ENCODE measurements around the gene ADRA1B.

Gene ADRA1B

GRCh38 chr5:159878988-159879471 lies 37.3 kb upstream of the ADRA1B start:
- Histone ChIP-seq H3K4me3 (ENCODE audit: low read depth, low read length) (peak overlapping the region; percentile 16; the same call in 1 of the 2 replicates), H3K27ac (no peak overlapping the region), H3K27me3 (ENCODE audit: insufficient read depth, low read depth, severe bottlenecking) (no peaks in the 10 kb centered on the region), H3K36me3 (no peaks in the 10 kb centered on the region), H3K9me3 (ENCODE audit: severe bottlenecking) (no peaks in the 10 kb centered on the region)
- peak; percentile 94 for DNase-seq
- peak; percentile 30; the same call in 1 of the 2 replicates for TF ChIP-seq CTCF (IDR thresholded peaks at IDR 0.05; ENCODE audit: low read depth, low read length)

DNA sequence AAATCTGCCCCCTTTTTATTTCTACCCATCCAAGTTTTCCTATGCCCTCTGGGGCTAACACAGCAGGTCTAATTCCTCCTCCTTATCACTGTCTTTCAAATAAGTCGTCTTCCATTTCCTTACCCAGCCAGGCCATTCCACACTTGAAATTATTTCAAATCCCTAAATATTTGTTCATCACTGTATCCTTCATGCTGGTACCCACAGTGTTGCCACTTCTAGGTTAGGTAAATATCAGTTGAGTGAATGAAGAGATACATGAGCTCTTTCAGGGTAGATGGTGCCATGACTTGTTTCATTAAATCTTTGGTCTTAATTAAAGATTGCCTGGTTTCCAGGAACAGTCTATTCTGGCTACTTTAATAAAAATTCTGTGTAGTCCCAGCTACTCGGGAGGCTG lies 35.6 kb upstream of the ADRA1B start:
- H3K9me3 ChIP-seq (ENCODE audit: severe bottlenecking): no peaks in the 10 kb centered on the region
- no peak overlapping the region for H3K4me3 ChIP-seq (ENCODE audit: low read depth, low read length)
- no peak overlapping the region for H3K27ac ChIP-seq
- TF ChIP-seq CTCF (IDR thresholded peaks at IDR 0.05; ENCODE audit: low read depth, low read length): no peak
- H3K27me3 ChIP-seq (ENCODE audit: insufficient read depth, low read depth, severe bottlenecking): no peaks in the 10 kb centered on the region
- H3K36me3 ChIP-seq: no peaks in the 10 kb centered on the region
- no peak for DNase-seq

- no peaks in the 10 kb centered on the region for H3K9me3 ChIP-seq (ENCODE audit: severe bottlenecking)
- no peak for DNase-seq
- TF ChIP-seq CTCF (IDR thresholded peaks at IDR 0.05; ENCODE audit: low read depth, low read length): no peak
- no peak overlapping the region for H3K4me3 ChIP-seq (ENCODE audit: low read depth, low read length)
- H3K27ac ChIP-seq: no peak overlapping the region
- no peaks in the 10 kb centered on the region for H3K27me3 ChIP-seq (ENCODE audit: insufficient read depth, low read depth, severe bottlenecking)
- H3K36me3 ChIP-seq: no peaks in the 10 kb centered on the region
These were observed 34.3 kb upstream of the ADRA1B start for GRCh38 chr5:159881967-159882366.

- Histone ChIP-seq H3K27me3 (ENCODE audit: insufficient read depth, low read depth, severe bottlenecking) (no peaks in the 10 kb centered on the region), H3K9me3 (ENCODE audit: severe bottlenecking) (no peaks in the 10 kb centered on the region), H3K36me3 (no peaks in the 10 kb centered on the region), H3K27ac (no peak overlapping the region), H3K4me3 (ENCODE audit: low read depth, low read length) (no peak overlapping the region)
- TF ChIP-seq CTCF (IDR thresholded peaks at IDR 0.05; ENCODE audit: low read depth, low read length): no peak
- DNase-seq: no peak
These were observed 32.7 kb upstream of the ADRA1B start for GRCh38 chr5:159883522-159883950.

DNA sequence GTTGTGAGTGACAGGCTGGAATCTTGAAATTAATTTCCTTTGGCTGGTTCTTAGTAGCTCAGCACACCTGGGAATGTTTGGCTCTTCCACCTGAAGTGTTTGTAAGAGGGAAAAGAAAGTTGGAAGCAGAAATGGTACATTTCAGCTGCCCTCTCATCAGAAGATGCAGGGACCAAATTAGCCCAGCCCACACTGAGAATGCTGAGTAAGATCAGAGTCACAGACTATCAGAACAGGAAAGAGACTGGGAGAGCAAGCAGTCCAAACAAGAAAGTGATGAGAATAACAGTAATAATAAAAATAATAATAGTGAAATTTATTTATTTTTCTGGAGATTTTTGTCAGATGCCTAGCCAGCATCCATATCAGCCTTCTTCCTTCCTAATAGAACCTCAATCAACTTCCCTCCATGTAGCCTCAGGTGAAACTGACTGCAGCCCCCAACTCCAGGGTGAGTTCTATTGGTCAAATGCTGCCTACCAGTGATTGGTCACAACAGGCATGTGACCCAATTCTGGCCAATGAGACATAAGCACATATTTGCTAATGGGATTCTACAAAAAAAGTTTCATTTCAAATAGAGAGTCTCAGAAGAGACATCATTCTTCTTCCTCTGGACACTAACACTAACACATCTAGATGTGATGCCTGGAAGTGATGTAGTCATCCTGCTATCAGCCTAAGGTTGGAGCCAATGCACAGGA lies 31.2 kb upstream of the ADRA1B start:
- DNase-seq: no peak
- Histone ChIP-seq H3K9me3 (ENCODE audit: severe bottlenecking) (no peaks in the 10 kb centered on the region), H3K27me3 (ENCODE audit: insufficient read depth, low read depth, severe bottlenecking) (no peaks in the 10 kb centered on the region), H3K36me3 (no peaks in the 10 kb centered on the region), H3K4me3 (ENCODE audit: low read depth, low read length) (no peak overlapping the region), H3K27ac (no peak overlapping the region)
- no peak for TF ChIP-seq CTCF (IDR thresholded peaks at IDR 0.05; ENCODE audit: low read depth, low read length)

DNA sequence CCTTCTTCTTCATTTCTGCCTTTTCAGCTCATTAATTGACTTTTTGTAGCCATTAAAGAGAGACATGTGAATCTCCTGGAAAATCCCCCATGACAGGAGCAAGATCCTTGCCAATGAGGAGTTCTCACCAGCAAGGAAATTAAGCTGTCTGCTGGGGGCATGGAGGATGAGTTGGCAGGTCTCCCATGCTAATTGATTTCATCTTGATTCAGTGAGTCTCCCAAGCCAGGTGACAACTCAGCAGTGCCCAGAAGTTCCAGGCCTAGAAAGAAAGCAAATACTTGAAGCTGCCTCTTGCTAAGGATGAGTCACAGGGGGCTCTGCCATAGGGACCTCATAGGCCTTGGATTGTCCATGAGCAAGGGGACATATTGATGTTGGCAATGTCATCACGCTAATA lies 30.0 kb upstream of the ADRA1B start:
- H3K27ac ChIP-seq: no peak overlapping the region
- H3K9me3 ChIP-seq (ENCODE audit: severe bottlenecking): no peaks in the 10 kb centered on the region
- TF ChIP-seq CTCF (IDR thresholded peaks at IDR 0.05; ENCODE audit: low read depth, low read length): no peak
- no peak overlapping the region for H3K4me3 ChIP-seq (ENCODE audit: low read depth, low read length)
- H3K27me3 ChIP-seq (ENCODE audit: insufficient read depth, low read depth, severe bottlenecking): no peaks in the 10 kb centered on the region
- no peak for DNase-seq
- no peaks in the 10 kb centered on the region for H3K36me3 ChIP-seq
